ENCODE results near the gene WDR7.

DNA sequence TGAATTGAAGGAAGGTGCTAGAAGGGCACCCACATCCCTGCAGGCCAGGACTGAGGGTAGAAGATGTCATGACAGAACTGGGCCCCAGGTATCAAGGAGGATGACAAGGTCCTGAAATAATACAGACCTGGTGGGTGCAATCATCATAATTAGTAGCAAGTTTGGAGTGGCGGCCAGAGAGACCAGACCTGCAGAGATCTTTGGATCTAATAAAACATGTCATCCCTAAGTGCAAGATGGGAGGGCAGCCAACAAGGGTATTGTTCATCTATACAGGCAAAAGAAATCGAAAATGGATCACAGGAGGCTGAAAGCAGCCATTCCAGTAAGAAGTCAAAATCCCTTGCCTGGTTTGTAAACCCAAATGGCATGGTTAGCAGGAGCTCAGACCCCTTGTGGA, 384.4 kb downstream of the WDR7 start:
- TF ChIP-seq, protein P1, sequence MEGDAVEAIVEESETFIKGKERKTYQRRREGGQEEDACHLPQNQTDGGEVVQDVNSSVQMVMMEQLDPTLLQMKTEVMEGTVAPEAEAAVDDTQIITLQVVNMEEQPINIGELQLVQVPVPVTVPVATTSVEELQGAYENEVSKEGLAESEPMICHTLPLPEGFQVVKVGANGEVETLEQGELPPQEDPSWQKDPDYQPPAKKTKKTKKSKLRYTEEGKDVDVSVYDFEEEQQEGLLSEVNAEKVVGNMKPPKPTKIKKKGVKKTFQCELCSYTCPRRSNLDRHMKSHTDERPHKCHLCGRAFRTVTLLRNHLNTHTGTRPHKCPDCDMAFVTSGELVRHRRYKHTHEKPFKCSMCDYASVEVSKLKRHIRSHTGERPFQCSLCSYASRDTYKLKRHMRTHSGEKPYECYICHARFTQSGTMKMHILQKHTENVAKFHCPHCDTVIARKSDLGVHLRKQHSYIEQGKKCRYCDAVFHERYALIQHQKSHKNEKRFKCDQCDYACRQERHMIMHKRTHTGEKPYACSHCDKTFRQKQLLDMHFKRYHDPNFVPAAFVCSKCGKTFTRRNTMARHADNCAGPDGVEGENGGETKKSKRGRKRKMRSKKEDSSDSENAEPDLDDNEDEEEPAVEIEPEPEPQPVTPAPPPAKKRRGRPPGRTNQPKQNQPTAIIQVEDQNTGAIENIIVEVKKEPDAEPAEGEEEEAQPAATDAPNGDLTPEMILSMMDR (IDR thresholded peaks at IDR 0.05), result no peak
- no peak for TF ChIP-seq POLR2A (IDR thresholded peaks at IDR 0.05)
